ENCODE data around the gene HSPA12A.

DNA sequence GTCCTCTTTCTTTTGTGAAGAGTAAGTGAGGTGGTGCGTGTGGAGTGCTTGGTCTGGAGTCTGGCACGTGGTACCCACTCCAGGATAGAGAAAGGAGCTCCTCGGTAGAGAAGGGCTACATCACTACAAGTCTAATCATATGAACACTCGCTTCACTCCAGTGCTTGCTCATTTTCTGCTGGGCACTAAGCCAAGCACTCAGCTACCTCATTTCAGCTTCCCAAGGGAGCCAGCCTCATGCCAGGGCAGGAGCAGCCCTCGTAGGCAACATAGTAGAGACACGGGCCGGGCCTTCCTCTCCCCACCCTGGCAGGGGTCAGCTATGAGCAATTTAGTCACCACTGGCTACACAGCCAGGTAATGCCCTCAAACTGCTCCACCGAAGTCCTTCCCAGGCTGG, 11.4 kb upstream of the HSPA12A start:
- TF ChIP-seq SMC3 (IDR thresholded peaks at IDR 0.05) = no peak
- TF ChIP-seq, protein P1, sequence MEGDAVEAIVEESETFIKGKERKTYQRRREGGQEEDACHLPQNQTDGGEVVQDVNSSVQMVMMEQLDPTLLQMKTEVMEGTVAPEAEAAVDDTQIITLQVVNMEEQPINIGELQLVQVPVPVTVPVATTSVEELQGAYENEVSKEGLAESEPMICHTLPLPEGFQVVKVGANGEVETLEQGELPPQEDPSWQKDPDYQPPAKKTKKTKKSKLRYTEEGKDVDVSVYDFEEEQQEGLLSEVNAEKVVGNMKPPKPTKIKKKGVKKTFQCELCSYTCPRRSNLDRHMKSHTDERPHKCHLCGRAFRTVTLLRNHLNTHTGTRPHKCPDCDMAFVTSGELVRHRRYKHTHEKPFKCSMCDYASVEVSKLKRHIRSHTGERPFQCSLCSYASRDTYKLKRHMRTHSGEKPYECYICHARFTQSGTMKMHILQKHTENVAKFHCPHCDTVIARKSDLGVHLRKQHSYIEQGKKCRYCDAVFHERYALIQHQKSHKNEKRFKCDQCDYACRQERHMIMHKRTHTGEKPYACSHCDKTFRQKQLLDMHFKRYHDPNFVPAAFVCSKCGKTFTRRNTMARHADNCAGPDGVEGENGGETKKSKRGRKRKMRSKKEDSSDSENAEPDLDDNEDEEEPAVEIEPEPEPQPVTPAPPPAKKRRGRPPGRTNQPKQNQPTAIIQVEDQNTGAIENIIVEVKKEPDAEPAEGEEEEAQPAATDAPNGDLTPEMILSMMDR (IDR thresholded peaks at IDR 0.05) = no peak
- TF ChIP-seq USF2 (IDR thresholded peaks at IDR 0.05) = no peak
- TF ChIP-seq NFE2L2 (conservative IDR thresholded peaks at IDR 0.05; ENCODE audit: low read length) = no peak
- no peak for TF ChIP-seq CEBPB (IDR thresholded peaks at IDR 0.05)
- no peak for TF ChIP-seq POLR2AphosphoS2 (conservative IDR thresholded peaks at IDR 0.05; ENCODE audit: low read length)
- no peak for TF ChIP-seq CHD4 (IDR thresholded peaks at IDR 0.05; ENCODE audit: borderline replicate concordance)
- no peak for TF ChIP-seq POLR2A (IDR thresholded peaks at IDR 0.05; ENCODE audit: low read length)
- TF ChIP-seq, protein P2, sequence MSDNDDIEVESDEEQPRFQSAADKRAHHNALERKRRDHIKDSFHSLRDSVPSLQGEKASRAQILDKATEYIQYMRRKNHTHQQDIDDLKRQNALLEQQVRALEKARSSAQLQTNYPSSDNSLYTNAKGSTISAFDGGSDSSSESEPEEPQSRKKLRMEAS (IDR thresholded peaks at IDR 0.05) = no peak
- TF ChIP-seq PHF8 (IDR thresholded peaks at IDR 0.05; ENCODE audit: borderline replicate concordance, low read depth) = no peak
- no peak for TF ChIP-seq RCOR1 (IDR thresholded peaks at IDR 0.05; ENCODE audit: low read depth, low read length)
- no peak for TF ChIP-seq CBX8 (IDR thresholded peaks at IDR 0.05)
